Right lobe of liver (tissue), 6 donors: Measurements from ENCODE around the gene KLHL8. TPM values are rescaled to one million over a fixed set of nuclear protein-coding genes. Genes with fewer than 3 reads are reported as not detected.
"Not testable (repeated sequence)": the region's sequence is repeated elsewhere in the genome, so short reads cannot be mapped to it uniquely, and the experiment has no call there.

ENCODE experiments used
- ATAC-seq, 4 donors: fragments of 200-7000 bp; cut with Tn5 transposase; one replicate each; pipeline ENCODE4 v1.9.1; 2020; ENCODE audit warnings: mild to moderate bottlenecking in 4 of 4, moderate library complexity in 4 of 4
- DNase-seq, 3 donors: peaks; one replicate each; pipeline ENCODE4 v3.0.0-alpha.2; 2020
- H3K27ac ChIP-seq, 3 donors: fragments of 200-600 bp; one replicate each; pipeline ENCODE4 v1.8.0; 2022
- H3K27me3 ChIP-seq, 2 donors: fragments of 200-600 bp; one replicate each; pipeline ENCODE4 v1.8.0; 2022
- H3K36me3 ChIP-seq, 4 donors: fragments of 200-600 bp; sonication (generic) in 1 of 4; one replicate each; pipeline versions ENCODE4 v1.5.1 to v1.8.0; 2017 to 2022; ENCODE audit warnings: control low read depth in 1 of 4
- H3K4me1 ChIP-seq, 4 donors: fragments of 200-600 bp; sonication (generic) in 1 of 4; one replicate each; pipeline versions ENCODE4 v1.5.1 to v1.8.0; 2017 to 2022; ENCODE audit warnings: control low read depth in 1 of 4
- H3K4me3 ChIP-seq, 3 donors: fragments of 200-600 bp; one replicate each; pipeline ENCODE4 v1.8.0; 2022
- H3K9me3 ChIP-seq, 4 donors: fragments of 200-600 bp; sonication (generic) in 1 of 4; one replicate each; pipeline versions ENCODE4 v1.5.1 to v1.8.0; 2017 to 2022; ENCODE audit warnings: control low read depth in 1 of 4
- CTCF ChIP-seq, 4 donors: fragments of 200-600 bp in 3 of 4; fragments of 450-650 bp in 1 of 4; IDR thresholded peaks; one replicate each; pipeline versions ENCODE4 v1.5.1 to v1.8.0; 2016 to 2022; ENCODE audit warnings: antibody characterized with exemption in 4 of 4, mild to moderate bottlenecking in 2 of 4
- POLR2A ChIP-seq: fragments of 450-650 bp; IDR thresholded peaks from one replicate; pipeline ENCODE4 v1.6.1; 2017; ENCODE audit warnings: antibody characterized with exemption, mild to moderate bottlenecking
- WGBS: methylation state at CpG from one replicate; pipeline ENCODE4 v1.1.6; 2018; ENCODE audit warnings: low coverage, low lambda C conversion rate; ENCODE audit not compliant: insufficient coverage; ENCODE audit errors: missing lambda C conversion rate; 5-methylcytosine and 5-hydroxymethylcytosine counted together
- intact Hi-C, 2 donors: fragments of 100-400 bp; cut with DNase I; formaldehyde crosslinking; loops; one replicate each; pipeline versions ENCODE4 v1.11.2 to v1.14.1; 2022
- total RNA-seq, 6 experiments: library from RNA; depleted of rRNA in 2 of 6; stranded (reverse); fragments of >200 nt in 2 of 6; fragmentation: NEBNext Ultra II Directional in 3 of 6; extraction: Animal tissue kit (Norgen Biotek cat#: 25700) in 3 of 6; gene quantifications; one replicate each; pipeline versions ENCODE4 v1.1.0 to v1.2.4, GENCODE V29; 2016 to 2023
- donor health status: DM: no; HTN: yes; CAD: no.
- donor health status: DM: no; HTN: no; CAD: no.
- donor health status: DM: no; HTN: no; CAD: no.
- donor health status: DM: no; HTN: yes; CAD: no.
- donor health status: DM: no; HTN: yes; CAD: no.

The KLHL8 gene
- total RNA-seq, 6 experiments from 2014 or later, result 5.5 to 9.6 (median 7.2) TPM

- Histone ChIP-seq H3K9me3 (no peaks in the 10 kb centered on the region), H3K4me3 (no peak overlapping the region), H3K27me3 (no peaks in the 10 kb centered on the region), H3K36me3 (no peaks in the 10 kb centered on the region), H3K27ac (no peak overlapping the region), H3K4me1 (peaks cover 0 to 5% (median 2%) of the 10 kb centered on the region in 4 donors)
- DNase-seq (no peak), ATAC-seq (no peak)
- TF ChIP-seq CTCF (IDR thresholded peaks at IDR 0.05), result no peak
- TF ChIP-seq POLR2A, result no peak
- intact Hi-C loops, result no loop called here
- 74% methylated on average over 6 of the region's 10 CpGs for WGBS
Observed at GRCh38 chr4:87224141-87224923, 3.9 kb upstream of the KLHL8 start.

GRCh38 chr4:87219632-87220093 is 755 bp downstream of the KLHL8 start:
- intact Hi-C loops, result no loop called here
- DNase-seq, result peak; percentile 61 to 77 (median 67)

GRCh38 chr4:87217235-87217763 is 3.1 kb downstream of the KLHL8 start:
- intact Hi-C loops, H3K9me3 ChIP-seq, H3K36me3 ChIP-seq, DNase-seq, H3K27me3 ChIP-seq, H3K4me3 ChIP-seq, H3K27ac ChIP-seq, ATAC-seq: not testable (repeated sequence)
- 75% methylated on average over 5 of the region's 6 CpGs for WGBS
- H3K4me1 ChIP-seq, result peaks cover 0 to 13% (median 3%) of the 10 kb centered on the region in 4 donors

More at GRCh38 chr4:87219632-87220093, 755 bp downstream of the KLHL8 start:
- Histone ChIP-seq H3K4me3 (peak overlapping the region; percentile 84 to 98 (median 88)), H3K4me1 (peaks cover 0 to 8% (median 3%) of the 10 kb centered on the region in 4 donors), H3K9me3 (no peaks in the 10 kb centered on the region), H3K27me3 (no peaks in the 10 kb centered on the region), H3K36me3 (no peaks in the 10 kb centered on the region), H3K27ac (peak overlapping the region; percentile 87 to 96 (median 92))
- peak; percentile 4 to 31 (median 24) for TF ChIP-seq CTCF (IDR thresholded peaks at IDR 0.05)
- no peak for TF ChIP-seq POLR2A
- ATAC-seq, result peak; percentile 36 to 50 (median 48)
- 0% methylated on average over 15 of the region's 40 CpGs for WGBS

GRCh38 chr4:87216469-87216868 is 3.9 kb downstream of the KLHL8 start:
- TF ChIP-seq CTCF (IDR thresholded peaks at IDR 0.05) (no peak), POLR2A (no peak)
- WGBS, result 100% methylated on average over 1 of the region's 1 CpG
- Histone ChIP-seq H3K4me3 (no peak overlapping the region), H3K36me3 (no peaks in the 10 kb centered on the region), H3K4me1 (peaks cover 0 to 13% (median 3%) of the 10 kb centered on the region in 4 donors), H3K27ac (no peak overlapping the region), H3K27me3 (no peaks in the 10 kb centered on the region), H3K9me3 (no peaks in the 10 kb centered on the region)
- no peak for ATAC-seq
- intact Hi-C loops, result no loop called here
- DNase-seq, result no peak
